Dendritic cell treated with granulocyte-macrophage colony-stimulating factor and Interleukin-4, amounts not matched to agents 40 ng/mL and 50 ng/mL, for 4 days (primary cell): Measurements from ENCODE around the gene ENTPD7.

ENCODE experiments used
- H3K27ac Mint-ChIP-seq: one replicate; pipeline ENCODE4 v1.8.0; 2022; ENCODE audit warnings: mild to moderate bottlenecking, mixed read lengths
- H3K27me3 Mint-ChIP-seq: one replicate; pipeline ENCODE4 v1.8.0; 2022; ENCODE audit warnings: mild to moderate bottlenecking, mixed read lengths
- H3K36me3 Mint-ChIP-seq: one replicate; pipeline ENCODE4 v1.8.0; 2022; ENCODE audit warnings: low read depth, mixed read lengths
- H3K4me1 Mint-ChIP-seq: one replicate; pipeline ENCODE4 v1.8.0; 2022; ENCODE audit warnings: low read depth, mixed read lengths
- H3K4me3 Mint-ChIP-seq: one replicate; pipeline ENCODE4 v1.8.0; 2022; ENCODE audit warnings: mild to moderate bottlenecking, moderate library complexity, mixed read lengths
- H3K9me3 Mint-ChIP-seq: one replicate; pipeline ENCODE4 v1.8.0; 2022; ENCODE audit warnings: mixed read lengths
- intact Hi-C: fragments of 100-400 bp; cut with micrococcal nuclease; formaldehyde crosslinking; loops from one replicate; pipeline ENCODE4 v1.15.0; 2022

The ENTPD7 gene

GRCh38 chr10:99628923-99629624, 30.2 kb upstream of the ENTPD7 start:
- H3K4me1 Mint-ChIP-seq: peaks cover 3% of the 10 kb centered on the region
- intact Hi-C loops: no loop called here
- no peaks in the 10 kb centered on the region for H3K36me3 Mint-ChIP-seq
- no peak overlapping the region for H3K27ac Mint-ChIP-seq
- no peaks in the 10 kb centered on the region for H3K9me3 Mint-ChIP-seq
- H3K27me3 Mint-ChIP-seq: no peaks in the 10 kb centered on the region
- H3K4me3 Mint-ChIP-seq: no peak overlapping the region

GRCh38 chr10:99629625-99629978, 29.7 kb upstream of the ENTPD7 start:
- H3K9me3 Mint-ChIP-seq: no peaks in the 10 kb centered on the region
- no peak overlapping the region for H3K27ac Mint-ChIP-seq
- no peak overlapping the region for H3K4me3 Mint-ChIP-seq
- H3K36me3 Mint-ChIP-seq: no peaks in the 10 kb centered on the region
- no peaks in the 10 kb centered on the region for H3K4me1 Mint-ChIP-seq
- no peaks in the 10 kb centered on the region for H3K27me3 Mint-ChIP-seq
- intact Hi-C loops: no loop called here

- intact Hi-C loops: loop anchor here (1.0 to 5.0 kb wide), 2 partner anchors 67 to 81 kb away; no protein-coding TSS in a partner anchor
- no peak overlapping the region for H3K4me3 Mint-ChIP-seq
- no peaks in the 10 kb centered on the region for H3K36me3 Mint-ChIP-seq
- H3K27ac Mint-ChIP-seq: no peak overlapping the region
- no peaks in the 10 kb centered on the region for H3K27me3 Mint-ChIP-seq
- H3K9me3 Mint-ChIP-seq: no peaks in the 10 kb centered on the region
- no peaks in the 10 kb centered on the region for H3K4me1 Mint-ChIP-seq
Observed at GRCh38 chr10:99630433-99630832, 28.9 kb upstream of the ENTPD7 start.

- H3K36me3 Mint-ChIP-seq: no peaks in the 10 kb centered on the region
- H3K4me3 Mint-ChIP-seq: no peak overlapping the region
- H3K4me1 Mint-ChIP-seq: no peaks in the 10 kb centered on the region
- intact Hi-C loops: loop anchor here (1.0 to 5.0 kb wide), 2 partner anchors 66 to 80 kb away; no protein-coding TSS in a partner anchor
- no peak overlapping the region for H3K27ac Mint-ChIP-seq
- H3K9me3 Mint-ChIP-seq: no peaks in the 10 kb centered on the region
- no peaks in the 10 kb centered on the region for H3K27me3 Mint-ChIP-seq
Observed at GRCh38 chr10:99630991-99631390, 28.3 kb upstream of the ENTPD7 start.

GRCh38 chr10:99631496-99631895, 27.8 kb upstream of the ENTPD7 start:
- Mint-ChIP-seq H3K9me3 (no peaks in the 10 kb centered on the region), H3K4me1 (no peaks in the 10 kb centered on the region), H3K36me3 (no peaks in the 10 kb centered on the region), H3K27me3 (no peaks in the 10 kb centered on the region), H3K4me3 (no peak overlapping the region), H3K27ac (no peak overlapping the region)
- intact Hi-C loops: loop anchor here (5.0 kb wide), 1 partner anchor 66 kb away; no protein-coding TSS in a partner anchor

- Mint-ChIP-seq H3K27ac (no peak overlapping the region), H3K27me3 (no peaks in the 10 kb centered on the region)
Observed at GRCh38 chr10:99633832-99634231, 25.5 kb upstream of the ENTPD7 start.

GRCh38 chr10:99647601-99648151, 11.6 kb upstream of the ENTPD7 start:
- H3K36me3 Mint-ChIP-seq: no peaks in the 10 kb centered on the region
- no peak overlapping the region for H3K27ac Mint-ChIP-seq
- no peaks in the 10 kb centered on the region for H3K27me3 Mint-ChIP-seq
- intact Hi-C loops: no loop called here
- peaks cover 14% of the 10 kb centered on the region for H3K4me1 Mint-ChIP-seq
- no peak overlapping the region for H3K4me3 Mint-ChIP-seq
- H3K9me3 Mint-ChIP-seq: peaks cover 19% of the 10 kb centered on the region

More at GRCh38 chr10:99633832-99634231, 25.5 kb upstream of the ENTPD7 start:
- no peaks in the 10 kb centered on the region for H3K4me1 Mint-ChIP-seq
- intact Hi-C loops: loop anchor here (5.0 kb wide), 1 partner anchor 63 kb away; no protein-coding TSS in a partner anchor
- H3K9me3 Mint-ChIP-seq: no peaks in the 10 kb centered on the region
- H3K4me3 Mint-ChIP-seq: no peak overlapping the region
- H3K36me3 Mint-ChIP-seq: no peaks in the 10 kb centered on the region

GRCh38 chr10:99648717-99649116, 10.6 kb upstream of the ENTPD7 start:
- Mint-ChIP-seq H3K4me3 (no peak overlapping the region), H3K4me1 (peaks cover 14% of the 10 kb centered on the region), H3K27ac (no peak overlapping the region), H3K9me3 (peaks cover 19% of the 10 kb centered on the region), H3K36me3 (no peaks in the 10 kb centered on the region), H3K27me3 (no peaks in the 10 kb centered on the region)
- intact Hi-C loops: no loop called here

GRCh38 chr10:99652800-99653390, 6.4 kb upstream of the ENTPD7 start:
- no peaks in the 10 kb centered on the region for H3K36me3 Mint-ChIP-seq
- no peaks in the 10 kb centered on the region for H3K9me3 Mint-ChIP-seq
- no peak overlapping the region for H3K4me3 Mint-ChIP-seq
- H3K4me1 Mint-ChIP-seq: peaks cover 34% of the 10 kb centered on the region
- intact Hi-C loops: no loop called here
- H3K27me3 Mint-ChIP-seq: no peaks in the 10 kb centered on the region
- H3K27ac Mint-ChIP-seq: no peak overlapping the region

GRCh38 chr10:99654390-99655175, 4.7 kb upstream of the ENTPD7 start:
- Mint-ChIP-seq H3K4me1 (peaks cover 37% of the 10 kb centered on the region), H3K36me3 (peaks cover 10% of the 10 kb centered on the region), H3K4me3 (no peak overlapping the region), H3K27ac (no peak overlapping the region), H3K9me3 (no peaks in the 10 kb centered on the region), H3K27me3 (no peaks in the 10 kb centered on the region)
- intact Hi-C loops: no loop called here

GRCh38 chr10:99656199-99657064, 2.9 kb upstream of the ENTPD7 start:
- Mint-ChIP-seq H3K27ac (peak overlapping the region; percentile 37), H3K4me3 (no peak overlapping the region), H3K9me3 (no peaks in the 10 kb centered on the region), H3K27me3 (no peaks in the 10 kb centered on the region), H3K4me1 (peaks cover 39% of the 10 kb centered on the region), H3K36me3 (peaks cover 13% of the 10 kb centered on the region)
- intact Hi-C loops: no loop called here

- Mint-ChIP-seq H3K9me3 (no peaks in the 10 kb centered on the region), H3K27me3 (no peaks in the 10 kb centered on the region)
Observed at GRCh38 chr10:99658622-99659030, 683 bp upstream of the ENTPD7 start.

GRCh38 chr10:99659868-99660366, 608 bp downstream of the ENTPD7 start:
- Mint-ChIP-seq H3K4me3 (peak overlapping the region; percentile 90), H3K27me3 (no peaks in the 10 kb centered on the region), H3K27ac (peak overlapping the region; percentile 87), H3K36me3 (peaks cover 32% of the 10 kb centered on the region), H3K4me1 (peaks cover 45% of the 10 kb centered on the region), H3K9me3 (no peaks in the 10 kb centered on the region)
- intact Hi-C loops: loop anchor here (1.0 kb wide), 1 partner anchor 39 kb away; no protein-coding TSS in a partner anchor

More at GRCh38 chr10:99658622-99659030, 683 bp upstream of the ENTPD7 start:
- intact Hi-C loops: loop anchor here (1.0 kb wide), 1 partner anchor 37 kb away; no protein-coding TSS in a partner anchor
- H3K27ac Mint-ChIP-seq: peak overlapping the region; percentile 87
- H3K36me3 Mint-ChIP-seq: peaks cover 28% of the 10 kb centered on the region
- peak overlapping the region; percentile 90 for H3K4me3 Mint-ChIP-seq
- peaks cover 45% of the 10 kb centered on the region for H3K4me1 Mint-ChIP-seq
